ENCODE results near the gene GPRIN3.

GRCh38 chr4:89352541-89352940, 44.9 kb upstream of the GPRIN3 start:
- TF ChIP-seq CTCF (conservative IDR thresholded peaks at IDR 0.05): no peak
- no peak for TF ChIP-seq ZFX (IDR thresholded peaks at IDR 0.05)
